Measurements from ENCODE around the gene UPK3A.

- no peak for TF ChIP-seq POLR2A (IDR thresholded peaks at IDR 0.05)
- TF ChIP-seq CTCF (IDR thresholded peaks at IDR 0.05): no peak
Observed at GRCh38 chr22:45278125-45278524, 6.6 kb upstream of the UPK3A start.

Data from adrenal gland (tissue), 5 donors.